ENCODE measurements around the gene NEK4. TPM values are rescaled to one million over a fixed set of nuclear protein-coding genes. Genes with fewer than 3 reads are reported as not detected.

The NEK4 gene
- total RNA-seq, 4 donors from 2014 or later: 16.4 to 25.6 (median 22.4) TPM

GRCh38 chr3:52663098-52663497 lies 107.6 kb downstream of the NEK4 start:
- in situ Hi-C loops (cut with MboI; ENCODE audit: low sequenced_read_pairs in 4 of 4): no loop called here
- intact Hi-C loops (cut with DNase I; ENCODE audit: low total_unique reads): no loop called here
- Histone ChIP-seq H3K36me3 (peaks cover 0 to 82% of the 10 kb centered on the region in 2 donors), H3K27me3 (no peaks in the 10 kb centered on the region), H3K27ac (no peak overlapping the region), H3K4me1 (no peaks in the 10 kb centered on the region), H3K9me3 (no peaks in the 10 kb centered on the region), H3K4me3 (no peak overlapping the region)
- TF ChIP-seq, protein P1, sequence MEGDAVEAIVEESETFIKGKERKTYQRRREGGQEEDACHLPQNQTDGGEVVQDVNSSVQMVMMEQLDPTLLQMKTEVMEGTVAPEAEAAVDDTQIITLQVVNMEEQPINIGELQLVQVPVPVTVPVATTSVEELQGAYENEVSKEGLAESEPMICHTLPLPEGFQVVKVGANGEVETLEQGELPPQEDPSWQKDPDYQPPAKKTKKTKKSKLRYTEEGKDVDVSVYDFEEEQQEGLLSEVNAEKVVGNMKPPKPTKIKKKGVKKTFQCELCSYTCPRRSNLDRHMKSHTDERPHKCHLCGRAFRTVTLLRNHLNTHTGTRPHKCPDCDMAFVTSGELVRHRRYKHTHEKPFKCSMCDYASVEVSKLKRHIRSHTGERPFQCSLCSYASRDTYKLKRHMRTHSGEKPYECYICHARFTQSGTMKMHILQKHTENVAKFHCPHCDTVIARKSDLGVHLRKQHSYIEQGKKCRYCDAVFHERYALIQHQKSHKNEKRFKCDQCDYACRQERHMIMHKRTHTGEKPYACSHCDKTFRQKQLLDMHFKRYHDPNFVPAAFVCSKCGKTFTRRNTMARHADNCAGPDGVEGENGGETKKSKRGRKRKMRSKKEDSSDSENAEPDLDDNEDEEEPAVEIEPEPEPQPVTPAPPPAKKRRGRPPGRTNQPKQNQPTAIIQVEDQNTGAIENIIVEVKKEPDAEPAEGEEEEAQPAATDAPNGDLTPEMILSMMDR (IDR thresholded peaks at IDR 0.05 in 4 of 5, conservative IDR thresholded peaks at IDR 0.05 in 1 of 5): no peak
- TF ChIP-seq POLR2A (IDR thresholded peaks at IDR 0.05): no peak
- no peak for DNase-seq
- ATAC-seq: no peak

DNA sequence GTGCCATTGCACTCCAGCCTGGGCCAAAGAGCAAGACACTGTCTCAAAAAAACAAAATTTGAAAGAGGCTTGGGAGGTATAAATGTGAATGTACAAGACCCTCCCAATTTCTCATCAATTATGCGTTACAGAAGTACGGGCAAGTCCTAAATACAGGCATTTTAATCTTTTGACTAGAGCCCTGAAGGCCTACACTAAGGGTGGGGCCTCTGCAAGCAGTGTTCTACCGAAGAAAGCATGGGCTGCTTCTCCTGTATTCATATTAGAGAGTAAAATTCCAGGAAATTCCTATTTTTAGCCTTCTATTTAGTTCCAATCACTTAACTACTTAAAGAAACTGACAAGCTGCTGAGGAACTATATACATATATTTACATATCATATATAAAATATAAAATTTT lies 110.7 kb downstream of the NEK4 start:
- no peak for DNase-seq
- in situ Hi-C loops (cut with MboI; ENCODE audit: low sequenced_read_pairs in 4 of 4): no loop called here

More for the DNA sequence above, 110.7 kb downstream of the NEK4 start:
- H3K4me1 ChIP-seq: no peaks in the 10 kb centered on the region
- H3K36me3 ChIP-seq: peaks cover 2 to 85% of the 10 kb centered on the region in 2 donors
- no peak overlapping the region for H3K27ac ChIP-seq
- no peaks in the 10 kb centered on the region for H3K9me3 ChIP-seq
- H3K27me3 ChIP-seq: no peaks in the 10 kb centered on the region
- TF ChIP-seq POLR2A (IDR thresholded peaks at IDR 0.05): no peak
- TF ChIP-seq, protein P1 (IDR thresholded peaks at IDR 0.05 in 4 of 5, conservative IDR thresholded peaks at IDR 0.05 in 1 of 5): no peak
- intact Hi-C loops (cut with DNase I; ENCODE audit: low total_unique reads): no loop called here
- no peak overlapping the region for H3K4me3 ChIP-seq
- no peak for ATAC-seq

Other genes with a start within 250 kb of the NEK4 start
- 10 to 100 TPM in 1 of 4 donors, 1 to 10 TPM in 3; 4.4 to 14.7 (median 8.1) TPM for gene NT5DC2, start 237.1 kb downstream of the NEK4 start, total RNA-seq
- gene UQCC5, start 234.3 kb downstream of the NEK4 start, total RNA-seq: 10 to 100 TPM in 1 of 4 donors, 1 to 10 TPM in 1, under 1 TPM in 2; 0.31 to 26.1 (median 0.87) TPM
- gene PBRM1, start 85.0 kb downstream of the NEK4 start, total RNA-seq: 10 to 100 TPM; 22.9 to 45.2 (median 27.5) TPM
- gene GNL3, start 84.9 kb downstream of the NEK4 start, total RNA-seq: 100 to 1,000 TPM in 1 of 4 donors, 10 to 100 TPM in 3; 67.6 to 108 (median 94.2) TPM
- gene GLT8D1, start 65.1 kb downstream of the NEK4 start, total RNA-seq: 10 to 100 TPM; 15.6 to 39.6 (median 27.5) TPM
- 100 to 1,000 TPM; 152 to 188 (median 162) TPM for gene SPCS1, start 64.8 kb downstream of the NEK4 start, total RNA-seq
- gene ITIH1, start 6.7 kb upstream of the NEK4 start, total RNA-seq: 1 to 10 TPM in 1 of 4 donors, under 1 TPM in 1, not detected in 2; 0.72 to 2.1 TPM
- 1 to 10 TPM in 2 of 4 donors, under 1 TPM in 2; 0.66 to 3.1 (median 1.5) TPM for gene ITIH3, start 23.9 kb upstream of the NEK4 start, total RNA-seq
- 10 to 100 TPM in 3 of 4 donors, 1 to 10 TPM in 1; 3.5 to 20.4 (median 12.7) TPM for gene ITIH4, start 59.7 kb upstream of the NEK4 start, total RNA-seq
- 1,000 to 10,000 TPM in 1 of 4 donors, 100 to 1,000 TPM in 3; 218 to 2,149 (median 412) TPM for gene MUSTN1, start 64.1 kb upstream of the NEK4 start, total RNA-seq
- 10 to 100 TPM; 20.6 to 64.6 (median 27.8) TPM for gene STIMATE, start 126.6 kb upstream of the NEK4 start, total RNA-seq